CD4-positive, alpha-beta T cell treated with Interferon alpha-2 for 1 hour (primary cell): ENCODE data around the gene NPAS4.
"Not testable (repeated sequence)": the region's sequence is repeated elsewhere in the genome, so short reads cannot be mapped to it uniquely, and the experiment has no call there.

Source experiments
- DNase-seq, 2 donors: peaks; one replicate each; pipeline ENCODE4 v3.0.0-alpha.2; 2020 to 2022

NPAS4 gene

DNA sequence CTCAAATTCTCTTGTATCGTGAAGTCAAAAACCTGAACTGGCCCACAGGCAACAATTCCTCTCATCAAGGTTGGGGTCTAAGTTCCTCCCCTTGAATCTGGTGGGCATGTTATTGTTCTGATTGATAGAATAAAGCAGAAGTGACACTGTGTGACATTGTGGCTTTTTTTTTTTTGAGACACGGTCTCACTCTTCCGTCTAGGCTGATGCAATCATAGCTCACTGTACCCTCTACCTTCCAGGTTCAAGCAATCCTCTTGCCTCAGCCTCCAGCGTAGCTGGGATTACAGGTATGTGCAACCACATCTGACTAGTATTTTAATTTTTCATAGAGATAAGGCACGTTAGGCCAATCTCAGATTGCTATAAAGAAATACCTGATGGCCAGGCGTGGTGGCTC lies 37.0 kb downstream of the NPAS4 start:
- DNase-seq, result no peak

DNA sequence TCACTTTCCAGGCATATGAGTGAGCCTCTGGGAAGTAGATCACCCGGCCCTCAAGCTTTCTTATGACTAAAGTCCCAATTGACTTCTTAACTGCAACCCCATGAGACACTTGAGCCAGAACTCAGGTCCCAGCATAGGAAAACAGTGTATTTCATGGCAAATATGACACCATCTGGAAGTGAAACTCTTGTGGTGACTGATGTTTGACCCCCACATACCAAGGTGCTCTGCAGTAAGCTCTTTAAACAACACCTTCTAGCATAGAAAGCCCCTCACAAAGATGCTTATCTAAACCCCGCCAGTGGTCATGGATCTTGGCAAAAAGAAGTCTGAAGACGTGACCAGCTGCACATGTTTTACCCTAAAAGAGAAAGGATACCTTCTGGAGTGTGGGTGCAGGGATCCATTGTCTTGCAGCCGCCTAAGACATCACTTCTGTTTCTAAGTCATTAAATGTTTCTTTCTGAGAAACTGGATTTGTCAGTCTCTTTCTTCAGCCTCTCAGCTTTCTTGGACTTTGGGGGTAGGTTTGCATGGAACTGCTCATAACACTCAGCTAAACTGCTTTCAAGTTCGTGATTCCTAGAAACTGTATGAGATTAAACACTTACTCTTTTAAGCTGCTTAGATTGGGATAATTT lies 38.4 kb downstream of the NPAS4 start:
- no peak for DNase-seq

DNA sequence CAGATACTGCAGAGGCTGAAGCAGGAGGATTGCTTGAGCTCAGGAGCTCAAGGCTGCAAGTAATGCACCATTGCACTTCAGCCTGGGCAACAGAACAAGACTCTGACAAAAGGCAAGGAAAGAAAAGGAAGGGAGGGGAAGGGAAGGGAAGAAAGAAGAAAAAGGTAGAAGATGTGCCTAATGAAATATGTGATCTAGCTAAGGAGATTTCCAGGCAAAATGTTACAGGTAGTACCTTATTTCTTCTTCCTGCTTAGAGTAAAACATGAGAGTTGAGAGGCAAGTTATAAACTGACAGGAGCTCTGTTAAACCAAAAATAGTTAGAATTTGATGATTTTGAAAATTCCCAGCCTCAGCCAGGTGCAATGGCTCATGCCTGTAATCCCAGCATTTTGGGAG lies 41.2 kb downstream of the NPAS4 start:
- DNase-seq, result no peak

DNA sequence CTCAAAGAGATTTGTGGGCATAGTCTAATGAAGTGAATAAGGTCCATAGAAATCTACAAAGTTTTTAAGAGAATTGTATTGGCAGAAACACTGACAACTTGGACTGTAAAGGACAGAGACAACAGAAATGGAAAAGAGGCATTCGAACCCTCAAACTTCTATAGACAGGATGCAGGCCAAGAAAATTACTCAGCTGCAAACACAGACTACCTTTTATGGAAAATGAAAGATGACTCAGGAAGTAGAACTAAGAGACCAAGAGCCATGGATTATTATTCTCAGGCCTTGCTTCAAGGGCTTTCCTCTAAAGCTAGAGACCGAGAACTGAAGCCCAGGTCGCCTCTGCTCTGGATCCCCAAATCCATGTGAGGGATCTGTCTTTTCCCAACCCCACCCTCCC lies 42.1 kb downstream of the NPAS4 start:
- no peak for DNase-seq

DNA sequence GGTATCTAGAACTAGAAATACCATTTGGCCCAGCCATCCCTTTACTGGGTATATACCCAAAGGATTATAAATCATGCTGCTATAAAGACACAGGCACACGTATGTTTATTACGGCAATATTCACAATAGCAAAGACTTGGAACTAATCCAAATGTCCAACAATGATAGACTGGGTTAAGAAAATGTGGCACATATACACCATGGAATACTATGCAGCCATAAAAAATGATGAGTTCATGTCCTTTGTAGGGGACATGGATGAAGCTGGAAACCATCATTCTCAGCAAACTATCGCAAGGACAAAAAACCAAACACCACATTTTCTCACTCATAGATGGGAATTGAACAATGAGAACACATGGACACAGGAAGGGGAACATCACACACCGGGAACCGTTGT lies 43.3 kb downstream of the NPAS4 start:
- DNase-seq, result not testable (repeated sequence)

DNA sequence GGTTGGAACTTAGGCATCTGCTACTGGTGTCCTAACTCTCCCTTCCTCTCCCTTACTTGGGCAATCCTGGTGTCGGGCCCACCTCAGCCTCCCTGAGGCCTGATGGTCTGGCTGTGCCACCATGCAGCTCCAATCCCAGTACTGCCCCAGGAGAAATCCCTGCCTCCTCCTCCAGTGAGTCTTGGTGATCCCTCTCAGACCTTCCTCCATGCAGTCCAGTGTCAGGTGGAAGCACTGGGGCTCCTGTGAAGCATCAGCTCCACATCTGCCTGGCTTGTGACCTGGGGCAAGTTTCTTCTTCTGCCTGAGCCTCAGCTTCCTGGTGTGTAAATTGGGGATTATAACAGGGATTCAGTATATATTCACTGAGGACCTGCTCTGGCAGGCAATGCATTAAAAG lies 44.1 kb downstream of the NPAS4 start:
- DNase-seq, result no peak

DNA sequence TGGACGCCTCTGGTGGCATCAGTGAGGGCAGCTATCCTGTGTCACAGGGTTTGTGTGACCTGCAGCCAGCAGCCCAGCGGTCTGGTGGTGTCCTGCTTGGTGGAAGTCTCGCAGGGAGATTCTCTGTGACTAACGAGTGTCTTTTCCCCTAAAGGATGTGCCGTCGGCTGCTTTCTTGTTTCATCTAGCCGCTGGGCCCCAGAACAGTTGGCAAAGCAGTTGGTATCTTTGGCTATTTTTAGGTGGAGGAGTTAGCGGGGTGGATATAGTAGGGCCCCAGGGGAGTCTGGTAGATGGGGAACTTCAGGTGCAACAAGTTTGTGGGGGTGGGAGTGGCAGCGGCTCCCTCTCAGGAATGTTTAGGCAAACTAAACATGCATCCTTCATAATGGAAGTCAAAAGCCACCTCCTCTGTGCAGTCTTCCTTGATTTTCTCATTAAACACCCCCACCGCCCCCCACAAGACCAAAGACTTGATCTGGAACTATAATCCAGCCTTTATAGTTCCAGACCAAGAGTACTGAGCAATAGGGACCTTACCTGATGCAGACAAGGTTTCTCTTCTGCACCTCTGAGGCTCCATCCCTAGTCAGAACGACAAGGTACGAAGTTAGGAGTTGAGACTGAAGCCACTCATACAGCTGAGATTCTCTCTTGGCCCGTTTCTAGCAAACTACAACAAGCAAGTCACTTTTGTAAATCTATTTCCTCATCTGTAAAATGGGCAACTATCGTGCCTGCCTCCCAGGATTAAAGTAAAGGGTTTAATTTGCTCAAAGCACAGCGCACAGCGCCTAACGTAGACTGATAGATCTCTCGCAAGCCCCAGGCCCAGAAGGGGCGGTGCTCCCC lies 44.8 kb downstream of the NPAS4 start:
- DNase-seq, result no peak

DNA sequence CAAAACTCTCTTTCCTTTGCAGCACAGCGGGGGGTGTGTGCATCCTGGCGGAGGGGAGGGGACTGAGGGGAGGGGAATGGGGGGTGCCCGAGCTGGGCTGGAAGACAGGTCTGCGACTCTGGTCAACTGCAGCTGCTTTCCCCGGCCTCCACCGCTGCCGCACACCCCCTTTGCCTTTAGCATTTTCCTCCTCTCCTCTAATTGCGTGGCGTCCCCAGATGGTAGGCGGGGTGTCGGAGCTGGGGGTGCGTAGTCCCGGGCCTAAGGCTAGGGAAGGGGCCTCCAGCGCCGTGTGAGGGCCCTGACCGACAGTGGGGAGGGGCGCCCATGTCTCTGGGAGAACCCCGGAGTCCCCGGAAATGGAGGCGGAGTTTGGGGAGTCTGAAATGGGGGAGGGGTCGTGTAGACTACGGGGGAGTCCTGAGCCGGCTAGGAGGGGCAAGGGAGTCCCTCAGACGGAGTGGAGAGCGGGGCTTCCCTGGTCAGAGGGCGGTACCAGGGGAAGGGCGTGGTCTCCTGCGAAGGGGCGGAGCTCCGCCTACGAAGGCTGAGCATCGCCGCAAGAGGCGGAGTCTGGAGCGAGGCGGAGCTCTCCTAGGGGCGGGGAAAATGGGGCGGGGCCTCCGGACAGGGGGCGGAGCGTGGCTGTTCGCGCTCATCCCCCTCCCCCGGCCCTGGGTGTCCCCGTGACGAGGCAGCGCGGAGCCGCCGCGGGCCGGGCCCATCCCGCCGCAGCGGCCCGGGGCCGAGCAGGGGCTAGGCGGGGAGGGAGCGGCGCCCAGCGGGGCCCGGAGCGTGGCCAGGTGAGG lies 45.6 kb downstream of the NPAS4 start, which contains the start of gene PELI3:
Gene PELI3, plus strand, starts transcription at position 681 of the 809 bp plus-strand sequence. CDS start 1,224 bp downstream, outside the sequence.
- DNase-seq, result peak; percentile 94 to 97

DNA sequence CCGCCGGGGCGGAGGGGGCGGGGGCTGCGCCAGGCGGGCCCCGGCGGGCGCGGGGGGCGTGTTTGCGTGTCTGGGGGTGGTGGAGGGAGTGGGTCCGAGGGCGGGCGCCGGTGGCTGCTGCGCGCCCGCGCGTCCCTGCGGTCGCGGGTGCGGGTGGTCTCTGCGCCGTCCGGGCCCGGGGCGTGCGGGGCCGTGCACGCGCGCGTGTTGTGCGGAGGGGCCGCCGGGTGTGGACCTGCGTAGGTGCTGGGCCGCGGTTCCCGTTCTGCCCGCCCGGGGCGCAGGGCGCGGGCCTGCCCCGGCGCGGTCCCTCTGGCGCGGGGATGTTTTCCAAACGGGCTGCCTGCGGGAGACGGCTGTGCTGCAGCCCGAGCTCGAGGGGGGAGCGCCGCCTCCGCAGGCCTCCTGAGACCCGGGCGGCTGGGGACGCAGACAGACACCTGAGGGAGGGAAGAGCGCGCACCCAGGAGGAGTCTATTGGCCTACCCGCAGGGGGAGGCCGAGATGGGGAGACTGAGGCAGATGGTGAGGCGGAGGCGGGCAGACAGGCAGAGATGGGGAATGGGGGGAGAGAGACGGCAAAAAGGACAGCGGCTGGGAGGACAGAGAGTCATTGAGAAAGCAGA lies 46.3 kb downstream of the NPAS4 start:
- DNase-seq, result peak in 1 of 2 donors; percentile 33

DNA sequence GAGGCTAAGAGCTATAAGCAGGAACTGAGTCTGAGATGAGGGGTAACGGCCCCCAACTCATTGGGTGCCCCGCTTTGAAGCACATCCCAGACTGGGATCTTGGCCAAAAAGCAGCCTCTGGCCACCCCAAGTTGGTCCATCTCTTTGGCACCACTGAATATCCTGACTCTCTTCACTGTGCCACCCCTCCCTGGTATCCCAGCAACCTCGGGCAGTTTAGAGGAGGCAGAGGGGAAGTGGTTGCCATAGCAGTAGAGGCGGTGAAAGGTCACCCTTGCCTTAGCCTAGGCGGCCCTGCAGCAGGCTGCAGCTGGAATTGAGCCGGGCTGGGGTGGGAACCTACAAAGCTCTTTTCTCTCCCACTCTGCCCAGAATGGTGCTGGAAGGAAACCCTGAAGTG lies 46.9 kb downstream of the NPAS4 start:
- peak; percentile 27 to 34 for DNase-seq

DNA sequence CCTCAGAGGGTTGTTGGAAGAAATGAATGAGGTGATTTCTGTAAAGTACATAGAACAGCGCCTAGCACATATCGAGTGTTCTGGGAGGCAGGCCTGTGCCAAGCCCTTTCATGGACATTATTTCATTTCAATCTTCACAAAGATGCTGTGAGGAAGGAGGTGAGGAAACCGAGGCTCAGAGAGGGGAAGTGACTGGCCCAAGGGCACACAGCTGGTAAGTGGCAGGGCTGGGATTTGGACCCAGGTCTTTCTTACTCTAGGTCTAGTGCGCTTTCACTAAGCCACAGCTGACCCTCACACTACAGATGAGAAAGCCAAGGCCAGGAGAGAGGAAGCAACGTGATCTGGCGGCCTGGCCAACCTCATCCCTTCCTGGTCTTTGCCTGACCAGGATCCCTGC lies 47.9 kb downstream of the NPAS4 start:
- no peak for DNase-seq

DNA sequence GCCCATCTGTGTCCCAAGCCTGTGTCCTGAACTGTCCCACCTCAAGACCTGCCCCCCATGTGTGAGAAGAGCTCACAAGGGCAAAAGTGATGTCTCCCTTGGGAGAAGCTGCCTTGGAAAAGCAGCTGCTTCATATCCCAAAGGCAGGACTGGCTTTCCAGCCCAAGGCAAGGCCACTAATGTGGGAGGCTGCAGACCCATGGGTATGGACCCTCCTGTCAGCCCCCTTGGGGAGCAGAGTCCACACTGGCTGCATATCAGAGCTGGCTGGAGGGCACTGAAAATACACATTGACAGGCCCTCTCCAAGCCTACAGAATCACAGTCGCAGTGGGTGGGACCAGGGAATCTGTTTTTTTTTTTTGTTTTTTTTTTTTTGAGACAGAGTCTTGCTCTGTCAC lies 48.6 kb downstream of the NPAS4 start:
- DNase-seq, result no peak

DNA sequence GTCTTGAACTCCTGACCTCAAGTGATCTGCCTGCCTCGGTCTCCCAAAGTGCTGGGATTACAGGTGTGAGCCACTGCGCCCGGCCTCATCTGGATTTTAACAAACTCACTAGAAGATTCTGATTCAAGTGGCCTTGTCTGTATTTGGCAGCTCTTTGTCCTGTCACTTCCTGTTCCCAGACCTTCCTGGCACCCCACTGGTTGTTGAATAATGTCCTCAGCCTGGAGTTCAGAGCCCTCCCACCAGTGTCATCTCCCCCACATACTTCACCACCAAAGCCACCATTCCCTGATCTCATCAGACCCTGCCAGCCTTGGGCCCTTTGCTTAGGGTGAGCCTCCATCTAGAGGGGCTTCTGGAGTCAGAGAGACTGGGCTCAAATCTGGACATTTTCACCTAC lies 49.2 kb downstream of the NPAS4 start:
- no peak for DNase-seq

DNA sequence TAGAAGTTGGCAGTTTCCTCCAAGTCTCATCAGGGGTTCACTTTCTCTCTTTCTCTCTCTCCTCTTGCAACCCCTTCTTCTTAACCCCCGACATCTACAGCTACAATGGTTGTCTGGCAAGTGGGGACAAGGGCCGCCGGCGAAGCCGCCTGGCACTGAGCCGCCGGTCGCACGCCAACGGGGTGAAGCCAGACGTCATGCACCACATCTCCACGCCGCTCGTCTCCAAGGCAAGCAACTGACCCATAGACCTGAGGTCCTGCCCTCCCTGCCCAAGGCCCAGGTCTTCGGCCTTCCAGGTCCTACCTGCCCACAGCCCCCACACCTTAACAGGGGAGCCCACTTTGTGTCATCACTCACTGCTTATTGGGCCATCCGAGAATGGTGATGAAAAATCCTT lies 50.3 kb downstream of the NPAS4 start:
- DNase-seq, result no peak

DNA sequence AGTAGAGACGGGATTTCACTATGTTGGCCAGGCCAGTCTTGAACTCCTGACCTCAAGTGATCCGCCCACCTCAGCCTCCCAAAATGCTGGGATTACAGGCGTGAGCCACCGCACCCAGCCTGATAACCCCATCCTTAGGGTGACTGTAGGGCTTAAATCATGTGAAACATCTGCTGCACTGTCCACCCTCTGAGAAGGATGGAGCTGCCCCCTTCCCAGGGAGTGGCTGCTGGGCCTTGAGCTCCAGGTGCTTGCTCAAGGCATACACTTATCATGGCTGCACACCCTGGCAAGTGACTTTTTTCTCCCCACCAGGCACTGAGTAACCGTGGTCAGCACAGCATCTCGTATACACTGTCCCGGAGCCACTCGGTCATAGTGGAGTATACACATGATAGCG lies 51.2 kb downstream of the NPAS4 start:
- DNase-seq, result no peak

DNA sequence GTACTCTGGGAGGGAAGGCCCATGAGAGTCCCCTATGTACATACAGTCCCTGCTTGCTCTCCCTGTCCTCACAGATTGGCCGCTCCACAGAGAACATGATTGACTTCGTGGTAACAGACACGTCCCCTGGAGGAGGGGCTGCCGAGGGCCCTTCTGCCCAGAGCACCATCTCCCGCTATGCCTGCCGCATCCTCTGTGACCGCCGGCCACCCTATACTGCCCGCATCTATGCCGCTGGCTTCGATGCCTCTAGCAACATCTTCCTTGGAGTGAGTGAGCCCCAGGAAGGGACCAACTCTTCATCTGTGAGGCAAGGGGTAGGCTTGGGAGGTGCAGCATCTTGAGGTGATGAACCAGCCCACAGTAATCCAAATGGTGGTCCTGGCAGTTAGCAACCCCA lies 52.3 kb downstream of the NPAS4 start:
- DNase-seq, result no peak

DNA sequence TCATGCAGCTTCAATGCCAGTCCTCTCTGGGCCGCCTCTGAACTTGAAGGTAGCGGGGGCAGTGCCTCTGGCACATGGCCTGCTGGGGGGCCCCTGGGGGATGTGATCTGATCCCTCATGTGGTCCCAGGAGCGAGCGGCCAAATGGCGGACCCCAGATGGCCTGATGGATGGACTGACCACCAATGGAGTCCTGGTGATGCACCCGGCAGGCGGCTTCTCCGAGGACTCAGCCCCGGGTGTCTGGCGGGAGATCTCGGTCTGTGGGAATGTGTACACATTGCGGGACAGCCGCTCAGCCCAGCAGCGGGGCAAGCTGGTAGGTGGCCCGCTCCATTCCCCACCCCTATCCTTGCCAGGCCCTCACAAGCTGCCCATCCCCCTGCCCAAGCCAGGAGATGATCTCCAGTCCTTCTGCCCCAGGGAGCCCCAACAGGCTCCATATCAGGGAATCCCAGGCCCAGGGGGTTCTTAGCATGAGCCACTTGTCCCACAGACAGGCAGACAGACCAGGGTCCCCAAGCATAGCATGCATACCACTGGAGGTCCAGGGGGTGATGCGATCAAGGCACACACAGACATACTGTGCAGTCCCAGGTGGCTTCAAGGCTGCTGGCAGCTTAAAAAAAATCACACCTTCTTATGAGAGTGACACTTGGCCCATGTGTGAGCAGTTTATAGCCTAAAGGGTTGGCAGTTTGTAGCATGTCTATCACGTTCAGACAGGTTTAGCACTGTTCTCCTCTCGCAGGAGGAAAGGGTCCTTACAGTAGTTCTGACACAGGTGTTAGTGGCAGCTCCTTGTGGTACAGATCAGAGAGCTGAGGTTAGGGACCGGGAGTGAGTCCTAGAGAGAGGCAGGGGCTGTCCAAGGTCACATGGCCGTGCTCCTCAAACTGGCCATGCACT lies 53.0 kb downstream of the NPAS4 start:
- DNase-seq, result no peak

DNA sequence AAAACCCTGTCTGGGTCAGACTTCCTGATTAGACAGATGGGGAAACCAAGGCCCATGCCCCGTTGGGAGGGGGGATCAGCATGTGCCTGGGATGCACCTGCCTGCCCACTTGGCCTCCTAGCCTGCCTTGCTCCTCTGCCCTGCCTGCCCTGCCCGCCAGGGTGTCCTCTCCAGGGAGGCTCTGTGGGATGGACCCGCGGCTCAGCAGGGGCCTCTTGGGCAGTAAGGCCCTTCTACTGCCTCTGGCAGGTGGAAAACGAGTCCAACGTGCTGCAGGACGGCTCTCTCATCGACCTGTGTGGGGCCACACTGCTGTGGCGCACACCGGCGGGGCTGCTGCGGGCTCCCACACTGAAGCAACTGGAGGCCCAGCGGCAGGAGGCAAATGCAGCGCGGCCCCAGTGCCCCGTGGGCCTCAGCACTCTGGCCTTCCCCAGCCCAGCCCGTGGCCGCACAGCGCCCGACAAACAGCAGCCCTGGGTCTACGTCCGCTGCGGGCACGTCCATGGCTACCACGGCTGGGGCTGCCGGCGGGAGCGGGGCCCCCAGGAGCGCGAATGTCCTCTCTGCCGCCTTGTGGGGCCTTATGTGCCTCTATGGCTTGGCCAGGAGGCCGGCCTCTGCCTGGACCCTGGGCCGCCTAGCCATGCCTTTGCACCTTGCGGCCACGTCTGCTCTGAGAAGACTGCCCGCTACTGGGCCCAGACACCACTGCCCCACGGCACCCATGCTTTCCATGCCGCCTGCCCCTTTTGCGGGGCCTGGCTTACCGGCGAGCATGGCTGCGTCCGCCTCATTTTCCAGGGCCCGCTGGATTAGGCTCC lies 54.7 kb downstream of the NPAS4 start:
- DNase-seq, result no peak
